GM12865 (cell line): ENCODE data around the gene PRPSAP1.

Experiments
- DNase-seq: peaks from one replicate; pipeline ENCODE4 v3.0.0; 2010; ENCODE audit warnings: low read depth
- H3K4me3 ChIP-seq: 2 replicates; pipeline ENCODE4 v1.5.1; 2011; ENCODE audit warnings: mild to moderate bottlenecking, low read depth, low read length, control low read depth
- TF ChIP-seq, protein P1 (sequence below): IDR thresholded peaks from 2 replicates; pipeline ENCODE4 v1.5.1; 2011; ENCODE audit warnings: low read length, control low read depth, low read depth, inconsistent platforms; ENCODE audit not compliant: insufficient read depth; ENCODE audit errors: missing control alignments

Gene PRPSAP1

DNA sequence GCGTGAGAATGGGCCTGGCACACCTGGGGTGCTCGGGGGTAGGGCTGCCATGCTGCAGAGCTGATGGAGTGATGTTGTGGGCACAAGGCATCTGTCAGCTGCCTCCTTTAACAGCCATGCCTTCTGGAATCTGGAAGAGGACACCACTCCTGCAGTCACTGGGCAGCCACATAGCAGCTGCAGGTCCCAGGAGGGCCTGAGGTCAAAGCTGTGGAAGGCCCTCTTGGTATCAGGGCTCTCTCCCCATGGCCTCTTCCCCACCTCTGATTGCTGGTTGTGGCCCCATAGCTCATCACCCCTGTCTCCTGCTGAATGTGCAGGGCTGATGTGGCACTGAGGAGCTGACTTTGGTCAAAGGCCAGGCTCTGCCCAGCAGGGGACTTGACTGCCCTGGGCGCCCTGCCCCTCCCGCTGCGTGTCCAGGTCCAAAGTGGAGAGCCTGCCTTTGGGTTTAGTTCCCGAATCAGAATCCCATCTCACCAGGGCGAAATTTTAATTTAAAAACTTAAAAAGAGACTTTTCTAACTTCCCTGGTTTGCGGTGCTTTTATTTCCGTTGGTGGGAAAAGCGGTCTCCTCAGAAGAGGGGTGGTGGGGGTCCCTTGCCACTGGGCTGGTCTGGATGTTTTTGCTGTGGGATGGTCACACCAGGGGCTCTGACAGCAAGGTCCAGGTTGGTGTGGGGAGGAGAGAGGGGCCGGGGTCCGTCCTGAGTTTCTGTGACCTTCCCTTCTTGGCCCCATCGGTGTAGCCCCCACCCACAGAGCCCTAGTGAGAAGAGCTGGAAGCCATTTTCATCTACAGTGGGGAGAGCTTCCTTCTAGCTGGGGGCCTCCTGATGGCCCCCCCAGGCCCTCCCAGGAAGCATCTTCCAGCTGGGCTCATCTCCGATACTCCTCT, 82.7 kb downstream of the PRPSAP1 start:
- TF ChIP-seq, protein P1, sequence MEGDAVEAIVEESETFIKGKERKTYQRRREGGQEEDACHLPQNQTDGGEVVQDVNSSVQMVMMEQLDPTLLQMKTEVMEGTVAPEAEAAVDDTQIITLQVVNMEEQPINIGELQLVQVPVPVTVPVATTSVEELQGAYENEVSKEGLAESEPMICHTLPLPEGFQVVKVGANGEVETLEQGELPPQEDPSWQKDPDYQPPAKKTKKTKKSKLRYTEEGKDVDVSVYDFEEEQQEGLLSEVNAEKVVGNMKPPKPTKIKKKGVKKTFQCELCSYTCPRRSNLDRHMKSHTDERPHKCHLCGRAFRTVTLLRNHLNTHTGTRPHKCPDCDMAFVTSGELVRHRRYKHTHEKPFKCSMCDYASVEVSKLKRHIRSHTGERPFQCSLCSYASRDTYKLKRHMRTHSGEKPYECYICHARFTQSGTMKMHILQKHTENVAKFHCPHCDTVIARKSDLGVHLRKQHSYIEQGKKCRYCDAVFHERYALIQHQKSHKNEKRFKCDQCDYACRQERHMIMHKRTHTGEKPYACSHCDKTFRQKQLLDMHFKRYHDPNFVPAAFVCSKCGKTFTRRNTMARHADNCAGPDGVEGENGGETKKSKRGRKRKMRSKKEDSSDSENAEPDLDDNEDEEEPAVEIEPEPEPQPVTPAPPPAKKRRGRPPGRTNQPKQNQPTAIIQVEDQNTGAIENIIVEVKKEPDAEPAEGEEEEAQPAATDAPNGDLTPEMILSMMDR = no peak

DNA sequence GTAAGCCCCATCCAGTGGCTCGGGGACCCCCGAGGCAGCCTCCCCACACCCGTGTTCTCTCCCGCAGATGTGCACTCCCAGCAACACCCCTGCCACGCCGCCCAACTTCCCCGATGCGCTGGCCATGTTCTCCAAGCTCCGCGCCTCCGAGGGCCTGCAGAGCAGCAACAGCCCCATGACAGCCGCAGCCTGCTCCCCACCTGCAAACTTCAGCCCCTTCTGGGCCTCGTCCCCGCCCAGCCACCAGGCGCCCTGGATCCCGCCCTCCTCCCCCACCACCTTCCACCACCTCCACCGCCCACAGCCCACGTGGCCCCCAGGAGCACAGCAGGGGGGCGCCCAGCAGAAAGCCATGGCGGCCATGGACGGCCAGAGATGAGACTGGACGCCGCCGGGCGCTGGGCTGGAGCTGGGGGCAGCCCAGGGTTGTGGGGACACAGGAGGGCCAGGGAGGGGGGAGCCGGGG, 83.6 kb downstream of the PRPSAP1 start:
- H3K4me3 ChIP-seq = peak overlapping the region; percentile 95
- TF ChIP-seq, protein P1 = no peak
- peak; percentile 87 for DNase-seq

More for the DNA sequence above, 82.7 kb downstream of the PRPSAP1 start:
- H3K4me3 ChIP-seq = peak overlapping the region; percentile 95
- peak; percentile 75 for DNase-seq

DNA sequence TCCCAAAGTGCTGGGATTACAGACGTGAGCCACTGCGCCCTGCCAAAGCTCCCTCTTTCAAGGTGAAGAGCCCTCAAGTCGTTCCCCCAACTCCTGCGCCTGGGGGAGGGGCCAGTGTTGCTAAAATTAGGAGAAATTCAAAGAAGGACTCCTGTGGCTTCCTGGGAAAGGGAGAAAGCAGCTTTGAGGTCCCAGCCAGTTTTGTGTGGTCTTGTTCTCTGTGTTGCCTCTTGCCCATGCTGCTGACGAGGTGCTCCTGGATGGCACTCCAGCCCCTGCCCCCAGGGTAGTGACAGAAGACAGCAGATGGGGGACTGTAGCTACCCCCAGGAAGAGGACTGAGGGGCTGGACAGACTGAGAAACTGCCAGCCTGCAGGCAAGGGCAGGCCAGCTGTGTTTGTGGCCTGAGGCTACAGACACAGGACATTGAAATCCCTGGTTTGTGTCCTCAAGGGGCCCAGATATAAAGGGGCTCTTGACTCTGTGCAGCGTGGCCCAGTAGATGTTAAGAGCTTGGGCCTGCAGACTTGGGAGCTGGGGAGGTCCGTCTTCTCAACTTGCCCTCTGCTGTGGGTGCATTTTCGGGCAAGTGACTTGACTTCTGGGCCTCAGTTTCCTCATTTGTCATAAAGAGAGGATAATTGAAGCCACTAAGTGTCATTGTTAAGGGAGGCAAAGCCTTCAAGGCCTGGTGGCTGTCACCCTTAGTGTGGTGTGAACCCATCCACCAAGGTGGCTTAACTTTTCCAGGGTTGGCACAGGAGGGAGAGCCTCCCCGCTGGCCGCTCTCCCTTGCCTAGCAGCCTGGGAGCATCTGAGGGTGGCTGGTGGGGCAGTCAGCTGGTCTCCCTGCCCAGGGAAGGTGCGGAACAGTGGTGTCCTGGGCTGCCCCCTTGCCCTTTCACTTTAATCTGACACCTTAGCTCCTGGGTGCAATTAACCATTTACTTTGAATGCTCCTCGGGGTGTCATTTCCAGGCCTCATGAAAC, 84.4 kb downstream of the PRPSAP1 start:
- TF ChIP-seq, protein P1 = no peak
- DNase-seq = peak; percentile 57
- peak overlapping the region; percentile 95 for H3K4me3 ChIP-seq

DNA sequence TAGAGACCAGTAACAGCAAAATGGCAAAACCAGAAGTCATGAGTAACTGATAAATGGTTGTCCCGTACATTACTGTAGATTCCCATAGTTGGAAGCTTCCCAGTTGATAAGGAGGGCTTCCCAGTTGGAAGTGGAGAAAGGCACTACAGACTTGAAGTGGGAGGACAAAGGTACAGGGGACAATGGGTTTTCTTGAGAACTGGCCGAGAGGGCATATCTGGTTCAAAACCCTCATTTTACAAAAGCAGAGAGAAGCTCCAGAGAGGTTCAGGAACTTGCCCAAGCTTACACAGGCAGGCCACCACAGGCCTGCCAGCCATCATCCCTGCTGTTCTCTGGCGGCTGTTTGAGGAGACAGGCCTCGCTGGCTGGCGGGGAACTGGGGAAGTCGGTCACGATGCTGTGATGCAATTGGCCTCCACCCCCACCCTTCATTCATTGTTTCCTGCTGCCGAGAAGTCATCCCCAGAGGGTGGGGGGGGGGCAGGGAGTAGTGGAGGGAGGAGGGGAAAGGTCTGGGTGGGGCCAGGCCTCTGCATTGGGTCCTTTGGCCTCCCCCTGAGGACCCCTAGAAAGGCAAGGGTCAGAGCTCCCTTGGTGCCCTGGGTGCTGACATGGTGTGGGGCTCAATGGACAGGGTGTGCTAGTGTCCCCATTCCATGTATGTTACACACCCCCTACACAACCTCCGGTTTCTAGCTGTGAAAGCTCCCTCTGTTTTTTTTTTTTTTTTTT, 85.5 kb downstream of the PRPSAP1 start:
- peak; percentile 92 for DNase-seq
- peak overlapping the region; percentile 95 for H3K4me3 ChIP-seq
- TF ChIP-seq, protein P1 = no peak

DNA sequence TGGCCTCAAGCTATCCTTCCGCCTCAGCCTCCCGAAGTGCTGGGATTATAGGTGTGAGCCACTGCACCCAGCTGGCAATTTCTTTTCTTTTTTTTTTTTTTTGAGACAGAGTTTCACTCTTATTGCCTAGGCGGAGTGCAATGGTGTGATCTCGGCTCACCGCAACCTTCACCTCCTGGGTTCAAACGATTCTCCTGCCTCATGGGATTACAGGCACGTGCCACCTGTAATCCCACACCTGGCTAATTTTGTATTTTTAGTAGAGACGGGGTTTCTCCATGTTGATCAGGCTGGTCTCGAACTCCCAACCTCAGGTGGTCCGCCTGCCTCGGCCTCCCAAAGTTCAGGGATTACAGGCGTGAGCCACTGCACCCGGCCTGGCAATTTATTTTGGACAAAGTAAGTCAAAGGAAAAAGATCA, 86.1 kb downstream of the PRPSAP1 start:
- peak overlapping the region; percentile 95 for H3K4me3 ChIP-seq
- DNase-seq = peak; percentile 59

DNA sequence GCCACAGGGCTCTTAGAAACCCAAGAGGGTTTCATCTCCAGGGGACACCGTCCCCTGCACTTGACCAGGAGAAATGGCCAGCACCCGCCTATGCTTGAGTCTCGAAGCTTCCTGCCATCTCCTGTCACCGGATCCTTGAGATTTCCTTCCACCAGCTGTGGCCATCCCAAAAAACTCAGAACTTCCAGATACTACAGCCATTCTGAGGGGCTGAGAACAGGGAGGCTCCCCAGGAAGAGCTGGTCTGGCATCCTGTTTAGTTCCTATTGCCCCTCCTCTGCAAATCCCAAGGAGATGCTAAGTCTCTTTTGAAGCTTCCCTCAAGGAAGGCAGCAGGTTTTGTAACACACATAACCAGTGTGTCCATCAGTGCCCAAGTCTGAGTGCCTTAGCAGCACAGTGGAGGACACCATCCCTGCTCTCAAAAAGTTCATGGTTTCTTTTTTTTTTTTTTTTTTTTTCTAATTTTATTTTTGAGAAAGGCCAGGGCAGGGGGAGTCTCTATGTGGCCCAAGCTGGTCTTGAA, 86.6 kb downstream of the PRPSAP1 start:
- H3K4me3 ChIP-seq = peak overlapping the region; percentile 95
- TF ChIP-seq, protein P1 = no peak
- DNase-seq = peak; percentile 29
